HG03159 (cell line): ENCODE measurements around the gene RPS15.

Experiments used
- ATAC-seq: cut with Tn5 transposase; IDR thresholded peaks from one replicate; pipeline ENCODE4 v1.9.1; 2021; ENCODE audit warnings: mild to moderate bottlenecking, moderate library complexity; ENCODE audit not compliant: unreplicated experiment

The RPS15 gene

GRCh38 chr19:1481224-1481892 is 43.2 kb downstream of the RPS15 start:
- ATAC-seq: no peak

- ATAC-seq: no peak
Observed at GRCh38 chr19:1481893-1482360, 43.7 kb downstream of the RPS15 start.

GRCh38 chr19:1482361-1483130 is 44.4 kb downstream of the RPS15 start:
- ATAC-seq: no peak

- no peak for ATAC-seq
Observed at GRCh38 chr19:1483131-1483978, 45.2 kb downstream of the RPS15 start.

- ATAC-seq: no peak
Observed at GRCh38 chr19:1483979-1484428, 45.8 kb downstream of the RPS15 start.

- no peak for ATAC-seq
Observed at GRCh38 chr19:1486720-1487575, 48.8 kb downstream of the RPS15 start.

- no peak for ATAC-seq
Observed at GRCh38 chr19:1487576-1488281, 49.5 kb downstream of the RPS15 start.

GRCh38 chr19:1488282-1488601 is 50.0 kb downstream of the RPS15 start:
- ATAC-seq: no peak

GRCh38 chr19:1489463-1490310 is 51.5 kb downstream of the RPS15 start:
- no peak for ATAC-seq
